ENCODE results near the gene TSPAN2.
A peak's percentile ranks its signal among the peaks of the same experiment; 100 is the strongest.

Gene TSPAN2

GRCh38 chr1:115113766-115114165 is 24.5 kb upstream of the TSPAN2 start:
- DNase-seq (ENCODE audit: low spot score): no peak

GRCh38 chr1:115112496-115113375 is 23.4 kb upstream of the TSPAN2 start:
- DNase-seq (ENCODE audit: low spot score): no peak

GRCh38 chr1:115107516-115108260 is 18.4 kb upstream of the TSPAN2 start:
- DNase-seq (ENCODE audit: low spot score): no peak

- DNase-seq (ENCODE audit: low spot score): no peak
Observed at GRCh38 chr1:115105831-115106230, 16.5 kb upstream of the TSPAN2 start.

GRCh38 chr1:115099693-115100050 is 10.4 kb upstream of the TSPAN2 start:
- no peak for DNase-seq (ENCODE audit: low spot score)

GRCh38 chr1:115098979-115099692 is 9.8 kb upstream of the TSPAN2 start:
- DNase-seq (ENCODE audit: low spot score): no peak

- no peak for DNase-seq (ENCODE audit: low spot score)
Observed at GRCh38 chr1:115092175-115092574, 2.9 kb upstream of the TSPAN2 start.

GRCh38 chr1:115091572-115091971 is 2.3 kb upstream of the TSPAN2 start:
- DNase-seq (ENCODE audit: low spot score): no peak

GRCh38 chr1:115090956-115091355 is 1.7 kb upstream of the TSPAN2 start:
- no peak for DNase-seq (ENCODE audit: low spot score)

- no peak for DNase-seq (ENCODE audit: low spot score)
Observed at GRCh38 chr1:115090540-115090939, 1.2 kb upstream of the TSPAN2 start.

GRCh38 chr1:115090186-115090490 is 835 bp upstream of the TSPAN2 start:
- no peak for DNase-seq (ENCODE audit: low spot score)

- no peak for DNase-seq (ENCODE audit: low spot score)
Observed at GRCh38 chr1:115088871-115089419, 358 bp downstream of the TSPAN2 start.

- no peak for DNase-seq (ENCODE audit: low spot score)
Observed at GRCh38 chr1:115088115-115088778, 1.1 kb downstream of the TSPAN2 start.

- DNase-seq (ENCODE audit: low spot score): no peak
Observed at GRCh38 chr1:115086176-115086830, 3.0 kb downstream of the TSPAN2 start.

GRCh38 chr1:115084902-115085511 is 4.3 kb downstream of the TSPAN2 start:
- no peak for DNase-seq (ENCODE audit: low spot score)

GRCh38 chr1:115082949-115083348 is 6.4 kb downstream of the TSPAN2 start:
- peak; percentile 18 for DNase-seq (ENCODE audit: low spot score)

GRCh38 chr1:115078708-115079107 is 10.6 kb downstream of the TSPAN2 start:
- peak; percentile 68 for DNase-seq (ENCODE audit: low spot score)

GRCh38 chr1:115077984-115078330 is 11.3 kb downstream of the TSPAN2 start:
- peak; percentile 51 for DNase-seq (ENCODE audit: low spot score)

- no peak for DNase-seq (ENCODE audit: low spot score)
Observed at GRCh38 chr1:115077286-115077983, 11.9 kb downstream of the TSPAN2 start.

GRCh38 chr1:115076384-115076915 is 12.9 kb downstream of the TSPAN2 start:
- DNase-seq (ENCODE audit: low spot score): no peak

All from putamen (tissue), 1 donor.